CD4-positive, alpha-beta memory T cell (primary cell): ENCODE results near the gene METTL23. TPM values are rescaled to one million over a fixed set of nuclear protein-coding genes. Genes with fewer than 3 reads are reported as not detected.
"Not testable (repeated sequence)": the region's sequence is repeated elsewhere in the genome, so short reads cannot be mapped to it uniquely, and the experiment has no call there.

Experiments
- CTCF ChIA-PET: fragments of 350-600 bp; sonication (Branson Sonifier 250); formaldehyde crosslinking; loops from one replicate; lab custom pipeline; 2021; ENCODE audit warnings: inconsistent platforms; ENCODE audit not compliant: partially characterized antibody; lab: Charles Lee
- POLR2A ChIA-PET: fragments of 350-600 bp; sonication (Branson Sonifier 250); formaldehyde crosslinking; loops from one replicate; lab custom pipeline; 2021; ENCODE audit not compliant: partially characterized antibody; lab: Charles Lee
- DNase-seq, 5 donors: peaks; one replicate each; pipeline versions ENCODE4 v3.0.0 to v3.0.0-alpha.2; 2020 to 2022; ENCODE audit warnings: mixed read lengths in 1 of 5
- H3K27ac ChIP-seq: one replicate; pipeline ENCODE4 v1.7.0; 2013; ENCODE audit warnings: low read depth, low read length
- H3K27me3 ChIP-seq: 2 replicates; pipeline ENCODE4 v1.7.0; 2013; ENCODE audit warnings: mild to moderate bottlenecking, low read length, moderate library complexity; ENCODE audit not compliant: insufficient read depth
- H3K36me3 ChIP-seq: 2 replicates; pipeline ENCODE4 v1.7.0; 2013; ENCODE audit warnings: mild to moderate bottlenecking, low read length, moderate library complexity; ENCODE audit not compliant: insufficient read depth
- H3K4me1 ChIP-seq: 2 replicates; pipeline ENCODE4 v1.7.0; 2013; ENCODE audit warnings: mild to moderate bottlenecking, low read length, moderate library complexity; ENCODE audit not compliant: insufficient read depth
- H3K4me3 ChIP-seq, 2 donors: one replicate each; pipeline ENCODE4 v1.7.0; 2013; ENCODE audit warnings: low read length in 2 of 2, mild to moderate bottlenecking in 1 of 2
- H3K9me3 ChIP-seq, 2 donors: one replicate each; pipeline ENCODE4 v1.7.0; 2013; ENCODE audit warnings: low read length in 2 of 2, control low read depth in 1 of 2; ENCODE audit not compliant: control insufficient read depth in 1 of 2
- H3K27ac Mint-ChIP-seq, 7 donors: one replicate each; pipeline ENCODE4 v1.8.0; 2020 to 2021; ENCODE audit warnings: mixed read lengths in 7 of 7, mild to moderate bottlenecking in 6 of 7, inconsistent platforms in 3 of 7, moderate library complexity in 3 of 7
- H3K27me3 Mint-ChIP-seq, 2 donors: one replicate each; pipeline ENCODE4 v1.8.0; 2020 to 2021; ENCODE audit warnings: mixed read lengths in 2 of 2
- H3K36me3 Mint-ChIP-seq, 2 donors: one replicate each; pipeline ENCODE4 v1.8.0; 2020 to 2021; ENCODE audit warnings: mixed read lengths in 2 of 2, inconsistent platforms in 1 of 2, mild to moderate bottlenecking in 1 of 2
- H3K4me1 Mint-ChIP-seq, 4 donors: one replicate each; pipeline ENCODE4 v1.8.0; 2020 to 2021; ENCODE audit warnings: mixed read lengths in 4 of 4, mild to moderate bottlenecking in 1 of 4
- H3K4me3 Mint-ChIP-seq, 8 donors: one replicate each; pipeline ENCODE4 v1.8.0; 2020 to 2021; ENCODE audit warnings: mixed read lengths in 8 of 8, mild to moderate bottlenecking in 7 of 8, moderate library complexity in 6 of 8, inconsistent platforms in 3 of 8
- H3K9me3 Mint-ChIP-seq, 8 donors: one replicate each; pipeline ENCODE4 v1.8.0; 2020 to 2021; ENCODE audit warnings: mixed read lengths in 8 of 8, mild to moderate bottlenecking in 5 of 8, inconsistent platforms in 3 of 8, moderate library complexity in 1 of 8
- intact Hi-C: fragments of 100-400 bp; cut with micrococcal nuclease; formaldehyde crosslinking; loops from one replicate; pipeline ENCODE4 v1.15.1; 2023
- polyA plus RNA-seq, 2 donors: library from polyadenylated mRNA; unstranded; fragments of 300-500 nt; fragmentation: Illumina TruSeq; gene quantifications; one replicate each; pipeline ENCODE4 v1.2.3, GENCODE V29; 2021
- total RNA-seq, 2 experiments: library from RNA; stranded (reverse); gene quantifications; one replicate each; pipeline ENCODE4 v1.2.3, GENCODE V29; 2021

The METTL23 gene
- total and polyA plus RNA-seq, 4 experiments from 2014 or later: 75.5 to 156 (median 108) TPM

- Histone ChIP-seq H3K27ac (no peak overlapping the region), H3K4me3 (no peak overlapping the region), H3K9me3 (no peaks in the 10 kb centered on the region), H3K36me3 (peaks cover 8% of the 10 kb centered on the region), H3K4me1 (peaks cover 21% of the 10 kb centered on the region), H3K27me3 (no peaks in the 10 kb centered on the region)
- DNase-seq: no peak
- intact Hi-C loops: no loop called here
- Mint-ChIP-seq H3K9me3 (no peaks in the 10 kb centered on the region), H3K36me3 (peaks cover 10 to 12% of the 10 kb centered on the region in 2 donors), H3K27ac (peak overlapping the region in 2 of 7 donors; percentile 51 to 64), H3K4me1 (peaks cover 9 to 35% (median 17%) of the 10 kb centered on the region in 4 donors), H3K4me3 (peak overlapping the region; percentile 66 to 85 (median 79)), H3K27me3 (no peaks in the 10 kb centered on the region)
- ChIA-PET CTCF (interaction anchor here (0.7 to 1.6 kb wide), 3 partner anchors 18 to 151 kb away, joined by 3 to 6 read pairs (median 3); no protein-coding TSS in a partner anchor), POLR2A (interaction anchor here (1.1 to 1.4 kb wide), 3 partner anchors 17 to 151 kb away, joined by 3 read pairs; partner anchors contain the start of genes JMJD6 and METTL23)
These were observed 17.3 kb upstream of the METTL23 start for GRCh38 chr17:76709077-76709950.

- H3K36me3 ChIP-seq, H3K9me3 Mint-ChIP-seq, H3K27ac ChIP-seq, H3K27me3 Mint-ChIP-seq, H3K9me3 ChIP-seq, H3K27me3 ChIP-seq, DNase-seq: not testable (repeated sequence)
- ChIA-PET POLR2A (interaction anchor here (1.1 to 2.3 kb wide), 6 partner anchors 16 to 152 kb away, joined by 3 to 13 read pairs (median 4); partner anchors contain the start of genes JMJD6, METTL23, MFSD11 and SRSF2), CTCF (interaction anchor here (0.7 to 1.8 kb wide), 3 partner anchors 17 to 86 kb away, joined by 3 to 5 read pairs (median 3); no protein-coding TSS in a partner anchor)
- intact Hi-C loops: loop anchor here (5.0 kb wide), 1 partner anchor 127 kb away; no protein-coding TSS in a partner anchor
- Mint-ChIP-seq H3K36me3 (peaks cover 15 to 17% of the 10 kb centered on the region in 2 donors), H3K4me1 (peaks cover 13 to 40% (median 22%) of the 10 kb centered on the region in 4 donors), H3K27ac (peak overlapping the region in 2 of 7 donors; percentile 51 to 64), H3K4me3 (peak overlapping the region; percentile 66 to 85 (median 79))
- Histone ChIP-seq H3K4me1 (peaks cover 30% of the 10 kb centered on the region), H3K4me3 (peak overlapping the region in 1 of 2 donors; percentile 37)
These were observed 16.4 kb upstream of the METTL23 start for GRCh38 chr17:76709951-76710862.

- H3K4me3 ChIP-seq: peak within 1 kb of the TSS in 1 of 2 donors; percentile 37
- peaks cover 22 to 24% of the 10 kb centered on the region in 2 donors for H3K36me3 Mint-ChIP-seq
These were observed 15.6 kb upstream of the METTL23 start, which contains the start of gene MXRA7 for GRCh38 chr17:76710863-76711611. Gene MXRA7 (minus strand): TSS chr17:76710965. CDS start chr17:76710946, 19 bp downstream.

GRCh38 chr17:76712321-76712720, 14.3 kb upstream of the METTL23 start:
- Mint-ChIP-seq H3K36me3 (peaks cover 29 to 35% of the 10 kb centered on the region in 2 donors), H3K4me3 (peak overlapping the region in 1 of 8 donors; percentile 34), H3K4me1 (peaks cover 22 to 49% (median 39%) of the 10 kb centered on the region in 4 donors)
- not testable (repeated sequence) for H3K27me3 Mint-ChIP-seq, DNase-seq, H3K27ac Mint-ChIP-seq, H3K4me3 ChIP-seq, H3K27me3 ChIP-seq, H3K9me3 Mint-ChIP-seq, H3K27ac ChIP-seq, H3K9me3 ChIP-seq
- Histone ChIP-seq H3K4me1 (peaks cover 46% of the 10 kb centered on the region), H3K36me3 (peaks cover 28% of the 10 kb centered on the region)
- POLR2A ChIA-PET: interaction anchor here (1.3 to 6.1 kb wide), 6 partner anchors 14 to 155 kb away, joined by 3 to 50 read pairs (median 10); partner anchors contain the start of genes JMJD6, METTL23, MFSD11 and SRSF2
- intact Hi-C loops: loop anchor here (5.0 kb wide), 1 partner anchor 125 kb away; no protein-coding TSS in a partner anchor
- CTCF ChIA-PET: interaction anchor here (1.2 to 6.4 kb wide), 7 partner anchors 8 to 189 kb away, joined by 5 to 54 read pairs (median 13); partner anchors contain the start of genes JMJD6 and METTL23

More at GRCh38 chr17:76710863-76711611, 15.6 kb upstream of the METTL23 start, which contains the start of gene MXRA7:
- DNase-seq: peak; percentile 34 to 56 (median 38)
- peaks cover 38% of the 10 kb centered on the region for H3K4me1 ChIP-seq
- H3K27ac ChIP-seq: no peak within 1 kb of the TSS
- peak within 1 kb of the TSS; percentile 75 to 86 (median 80) for H3K4me3 Mint-ChIP-seq
- peaks cover 19 to 49% (median 30%) of the 10 kb centered on the region in 4 donors for H3K4me1 Mint-ChIP-seq
- ChIA-PET POLR2A (interaction anchor here (1.0 to 3.0 kb wide), 7 partner anchors 9 to 154 kb away, joined by 3 to 14 read pairs (median 6); partner anchors contain the start of genes JMJD6, METTL23, MFSD11 and SRSF2), CTCF (interaction anchor here (1.2 to 6.4 kb wide), 3 partner anchors 15 to 153 kb away, joined by 5 to 54 read pairs (median 5); partner anchors contain the start of genes JMJD6 and METTL23)
- no peaks in the 10 kb centered on the region for H3K9me3 ChIP-seq
- H3K27ac Mint-ChIP-seq: peak within 1 kb of the TSS; percentile 15 to 86 (median 64)
- no peaks in the 10 kb centered on the region for H3K27me3 ChIP-seq
- H3K36me3 ChIP-seq: peaks cover 16% of the 10 kb centered on the region
- intact Hi-C loops: loop anchor here (5.0 kb wide), 1 partner anchor 126 kb away; no protein-coding TSS in a partner anchor
- no peaks in the 10 kb centered on the region for H3K27me3 Mint-ChIP-seq
- no peaks in the 10 kb centered on the region for H3K9me3 Mint-ChIP-seq

- ChIA-PET CTCF (interaction anchor here (0.6 to 6.4 kb wide), 32 partner anchors 10 to 381 kb away, joined by 3 to 54 read pairs (median 3); partner anchors contain the start of genes JMJD6 and METTL23), POLR2A (interaction anchor here (0.9 to 6.1 kb wide), 11 partner anchors 10 to 191 kb away, joined by 3 to 50 read pairs (median 6); partner anchors contain the start of genes JMJD6, METTL23 and SRSF2)
- intact Hi-C loops: loop anchor here (5.0 kb wide), 1 partner anchor 124 kb away; no protein-coding TSS in a partner anchor
- Histone ChIP-seq H3K27me3 (no peaks in the 10 kb centered on the region), H3K36me3 (peaks cover 39% of the 10 kb centered on the region), H3K4me1 (peaks cover 46% of the 10 kb centered on the region), H3K9me3 (no peaks in the 10 kb centered on the region), H3K27ac (no peak overlapping the region), H3K4me3 (no peak overlapping the region)
- Mint-ChIP-seq H3K27ac (peak overlapping the region in 5 of 7 donors; percentile 16 to 65 (median 36)), H3K36me3 (peaks cover 37 to 45% of the 10 kb centered on the region in 2 donors), H3K4me1 (peaks cover 23 to 51% (median 39%) of the 10 kb centered on the region in 4 donors), H3K9me3 (no peaks in the 10 kb centered on the region), H3K4me3 (peak overlapping the region in 2 of 8 donors; percentile 21 to 28), H3K27me3 (no peaks in the 10 kb centered on the region)
- no peak for DNase-seq
These were observed 12.9 kb upstream of the METTL23 start for GRCh38 chr17:76713765-76714164.
